GM19193 (cell line): ENCODE measurements around the gene PPP1R9A.

Experiments
- POLR2A ChIP-seq: IDR thresholded peaks from 4 replicates; pipeline ENCODE4 v1.6.1; 2011; ENCODE audit not compliant: insufficient read depth, insufficient read length; ENCODE audit errors: extremely low read depth

Gene PPP1R9A

DNA sequence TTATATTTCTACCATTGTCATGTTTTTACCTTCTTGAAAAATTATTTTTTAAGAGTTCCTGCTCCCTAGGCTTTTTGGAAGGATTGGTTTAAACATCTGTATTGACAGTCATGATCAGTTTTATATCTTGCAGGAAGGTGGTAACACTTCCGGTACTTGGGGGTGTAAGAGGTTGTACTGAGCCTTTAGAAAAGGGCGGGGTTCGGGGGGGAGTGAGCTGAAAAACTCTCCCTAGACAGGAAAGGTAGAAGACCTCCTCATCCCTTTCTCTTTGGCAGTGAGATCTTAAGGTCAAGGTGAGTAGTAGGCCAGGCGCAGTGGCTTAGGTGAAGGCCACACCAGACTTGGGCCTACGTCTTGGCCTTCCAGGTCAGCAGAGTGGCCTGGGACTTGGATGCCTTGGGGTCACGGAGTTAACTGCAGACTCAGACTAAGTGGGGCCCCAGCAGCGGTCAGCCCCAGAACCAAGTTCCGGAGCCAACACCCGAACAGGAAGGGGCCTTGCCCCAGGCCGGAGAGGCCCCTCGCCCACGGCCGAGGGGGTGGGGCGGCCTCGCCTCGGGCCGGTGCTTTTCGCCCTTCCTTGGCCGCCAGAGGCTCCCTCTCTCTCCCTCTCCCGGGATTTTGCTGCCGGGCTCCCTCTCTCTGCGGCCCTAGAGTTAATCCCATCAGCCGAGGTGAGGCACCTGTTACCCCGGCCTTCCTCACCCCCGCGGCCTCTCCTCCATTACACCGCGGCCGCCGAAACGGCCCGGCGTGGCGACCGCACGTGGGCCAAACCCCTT lies at the start of gene PPP1R9A:
Gene PPP1R9A, plus strand, starts transcription at position 569 of the 785 bp plus-strand sequence. CDS start 2,520 bp downstream, outside the sequence.
- no peak for TF ChIP-seq POLR2A

GRCh38 chr7:94871132-94871531 lies 36.3 kb upstream of the PPP1R9A start:
- TF ChIP-seq POLR2A = no peak

GRCh38 chr7:94873239-94873638 lies 34.2 kb upstream of the PPP1R9A start:
- no peak for TF ChIP-seq POLR2A

DNA sequence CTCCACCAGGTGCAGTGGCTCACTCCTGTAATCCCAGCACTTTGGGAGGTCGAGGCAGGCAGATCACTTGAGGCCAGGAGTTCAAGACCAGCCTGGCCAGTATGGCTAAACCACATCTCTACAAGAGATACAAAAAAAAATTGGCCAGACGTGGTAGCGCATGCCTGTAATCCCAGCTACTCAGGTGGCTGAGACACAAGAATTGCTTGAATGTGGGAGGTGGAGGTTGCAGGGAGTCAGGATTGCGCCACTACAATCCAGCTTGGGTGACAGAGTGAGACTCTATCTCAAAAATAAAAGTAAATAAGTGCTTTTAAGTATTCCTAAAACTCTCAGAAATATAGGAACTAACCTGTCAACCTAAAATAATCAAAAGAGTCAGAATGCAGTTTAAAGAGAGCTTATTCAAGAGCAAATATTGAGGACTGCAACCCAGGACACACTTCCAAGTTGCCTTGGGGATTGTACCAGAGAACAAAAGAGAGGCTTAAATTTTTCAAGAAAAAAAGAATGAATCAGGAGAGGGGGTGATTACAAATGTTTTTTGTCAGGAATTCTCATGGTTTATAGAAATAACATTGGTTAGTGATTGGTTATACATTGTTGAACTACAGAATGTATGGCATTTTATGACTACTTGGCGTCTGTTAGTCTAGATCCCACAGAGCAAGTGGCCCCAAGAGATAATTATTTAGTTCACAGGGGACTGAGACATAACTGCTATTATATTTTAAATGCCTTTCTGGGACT lies 33.2 kb upstream of the PPP1R9A start:
- TF ChIP-seq POLR2A = no peak

DNA sequence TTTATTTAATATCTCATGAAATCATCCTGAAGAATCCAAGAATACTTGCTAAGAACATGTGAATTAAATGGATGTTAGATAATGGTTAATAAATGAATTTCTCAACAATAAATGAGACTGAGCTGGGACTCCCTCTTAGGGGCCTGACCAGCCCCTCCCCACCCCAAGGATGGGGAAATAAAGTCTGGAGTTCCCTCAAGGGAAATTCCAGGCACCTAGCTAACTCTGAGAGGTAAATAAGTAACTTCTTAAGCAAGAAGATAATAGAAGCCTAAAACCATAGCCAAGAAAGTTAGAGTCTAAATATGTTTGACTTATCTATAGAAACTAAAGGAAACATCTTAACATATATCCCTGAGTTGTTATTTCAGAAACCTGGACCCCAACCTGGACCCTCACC lies 32.2 kb upstream of the PPP1R9A start:
- TF ChIP-seq POLR2A = no peak

DNA sequence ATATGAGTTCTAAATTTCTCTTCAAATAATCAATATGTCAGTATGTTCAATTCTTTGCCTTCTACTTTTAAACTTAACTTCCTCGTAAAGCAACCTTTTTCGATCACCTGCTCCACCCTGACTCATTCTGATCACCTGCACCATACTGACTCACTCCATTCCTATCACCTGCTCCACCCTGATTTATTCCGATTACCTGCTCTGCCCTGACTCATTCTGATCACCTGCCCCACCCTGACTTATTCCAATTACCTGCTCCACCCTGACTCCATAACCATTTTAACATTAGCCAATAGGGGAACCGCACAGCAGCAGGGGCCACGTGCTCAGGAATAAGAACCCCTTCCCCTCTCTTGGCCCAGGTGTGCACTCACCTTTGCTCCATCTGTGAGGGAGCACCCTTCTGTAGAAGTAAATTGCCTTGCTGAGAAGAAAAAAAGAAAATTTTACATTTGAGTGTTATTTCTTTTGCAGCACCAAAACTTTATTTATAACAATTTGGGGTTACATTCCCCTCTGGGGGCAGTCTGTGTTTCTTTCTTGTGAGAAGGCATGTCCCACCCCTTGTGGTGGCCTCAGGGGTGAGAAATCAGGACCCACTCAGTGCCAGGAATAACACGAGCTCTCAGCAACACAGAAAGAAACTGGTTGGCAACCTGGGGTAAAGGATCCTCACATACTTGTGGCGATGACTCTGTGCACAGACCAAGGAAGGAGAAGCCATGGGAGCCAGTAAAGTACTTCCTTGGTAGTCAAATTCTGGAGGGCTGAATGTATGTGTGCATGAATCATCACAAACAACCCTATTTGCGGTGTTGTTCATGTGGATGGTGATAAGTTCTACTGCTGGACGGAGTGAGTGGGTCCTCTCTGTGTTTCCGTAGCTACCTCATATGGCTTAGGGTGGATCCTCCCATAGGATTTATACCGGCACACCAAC lies 29.4 kb upstream of the PPP1R9A start:
- TF ChIP-seq POLR2A = no peak

DNA sequence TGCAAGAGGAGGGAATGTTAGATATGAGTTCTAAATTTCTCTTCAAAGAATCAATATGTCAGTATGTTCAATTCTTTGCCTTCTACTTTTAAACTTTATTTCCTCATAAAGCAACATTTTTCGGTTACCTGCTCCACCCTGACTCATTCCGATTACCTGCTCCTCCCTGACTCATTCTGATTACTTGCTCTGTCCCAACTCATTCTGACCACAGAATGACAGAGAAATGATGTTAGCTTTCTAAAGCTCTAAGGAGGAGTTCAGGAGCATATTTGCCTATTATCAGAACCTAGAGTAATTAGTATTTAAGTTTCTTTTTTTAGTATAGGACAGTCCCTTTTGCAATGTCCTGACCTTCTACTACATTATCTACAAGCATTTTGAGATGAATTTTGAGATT lies 24.5 kb upstream of the PPP1R9A start:
- TF ChIP-seq POLR2A = no peak

DNA sequence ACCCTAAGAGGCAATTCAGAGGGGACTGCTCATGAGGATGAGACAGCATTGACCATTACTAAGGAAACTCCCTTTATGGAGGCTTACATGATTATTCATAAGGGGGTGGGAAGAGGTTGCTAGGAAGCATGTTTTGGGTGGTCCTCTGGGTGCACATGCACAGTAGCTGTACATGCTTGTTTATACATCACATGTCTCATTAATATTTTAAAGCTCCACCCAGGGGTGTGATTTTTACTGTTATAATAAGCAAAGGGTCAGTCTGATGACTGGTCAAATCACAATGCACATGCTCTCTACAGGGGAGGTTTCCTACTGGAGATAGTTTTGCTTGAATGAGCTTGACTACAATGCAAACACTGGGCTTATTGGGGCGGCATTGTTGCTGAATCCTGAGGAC lies 23.8 kb upstream of the PPP1R9A start:
- no peak for TF ChIP-seq POLR2A

GRCh38 chr7:94888551-94888950 lies 18.8 kb upstream of the PPP1R9A start:
- no peak for TF ChIP-seq POLR2A

- TF ChIP-seq POLR2A = no peak
Measured at GRCh38 chr7:94888995-94889523, 18.3 kb upstream of the PPP1R9A start.

DNA sequence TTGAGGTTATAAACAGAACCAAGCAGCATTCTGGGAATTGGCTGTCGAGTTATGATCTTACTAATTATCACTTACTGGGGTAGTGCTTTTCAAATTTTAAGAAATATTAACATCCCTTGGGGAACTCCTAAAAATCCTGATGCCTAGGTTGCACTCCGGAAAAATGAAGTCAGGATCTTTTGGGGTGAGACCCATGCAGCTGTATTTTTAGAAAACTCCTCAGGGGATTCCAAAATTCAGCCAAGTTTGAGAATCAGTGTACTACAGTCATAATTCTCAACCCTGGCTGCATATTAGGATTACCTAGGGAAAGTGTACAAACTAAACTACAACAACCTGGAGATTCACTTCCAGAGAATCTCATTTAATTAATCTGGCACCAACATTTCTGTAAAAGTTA lies 17.2 kb upstream of the PPP1R9A start:
- TF ChIP-seq POLR2A = no peak

DNA sequence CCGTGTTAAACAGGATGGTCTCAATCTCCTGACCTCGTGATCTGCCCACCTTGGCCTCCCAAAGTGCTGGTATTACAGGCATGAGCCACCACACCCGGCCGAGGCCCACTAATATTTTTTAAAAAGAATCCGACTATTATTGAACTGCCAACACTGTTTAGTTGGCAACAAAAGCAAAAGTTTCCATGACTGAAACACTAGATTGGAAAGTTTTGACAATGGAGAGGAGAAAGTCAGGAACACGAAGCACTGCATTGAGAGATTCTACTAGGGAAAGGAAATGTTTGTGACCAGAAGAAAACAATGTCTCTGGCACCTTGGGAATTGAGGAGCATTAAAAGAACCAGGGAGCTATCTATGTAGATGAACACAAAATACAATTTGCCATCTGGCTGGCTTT lies 13.7 kb upstream of the PPP1R9A start:
- TF ChIP-seq POLR2A = no peak

DNA sequence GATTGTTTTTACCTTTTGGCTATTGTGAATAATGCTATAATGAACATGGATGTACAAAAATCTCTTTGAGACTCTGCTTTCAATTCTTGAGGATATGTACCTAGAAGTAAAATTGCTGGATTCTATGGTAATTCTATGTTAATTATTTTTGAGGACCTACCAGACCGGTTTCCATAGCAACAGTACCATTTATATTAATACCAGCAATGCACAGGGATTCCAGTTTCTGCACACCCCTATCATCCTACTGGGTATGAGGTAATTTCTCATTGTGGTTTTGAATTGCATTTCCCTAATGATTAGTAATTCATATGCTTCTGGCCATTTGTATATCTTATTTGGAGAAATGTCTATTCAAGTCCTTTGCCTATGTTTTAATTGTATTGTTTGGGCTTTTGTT lies 9.9 kb upstream of the PPP1R9A start:
- TF ChIP-seq POLR2A = no peak

DNA sequence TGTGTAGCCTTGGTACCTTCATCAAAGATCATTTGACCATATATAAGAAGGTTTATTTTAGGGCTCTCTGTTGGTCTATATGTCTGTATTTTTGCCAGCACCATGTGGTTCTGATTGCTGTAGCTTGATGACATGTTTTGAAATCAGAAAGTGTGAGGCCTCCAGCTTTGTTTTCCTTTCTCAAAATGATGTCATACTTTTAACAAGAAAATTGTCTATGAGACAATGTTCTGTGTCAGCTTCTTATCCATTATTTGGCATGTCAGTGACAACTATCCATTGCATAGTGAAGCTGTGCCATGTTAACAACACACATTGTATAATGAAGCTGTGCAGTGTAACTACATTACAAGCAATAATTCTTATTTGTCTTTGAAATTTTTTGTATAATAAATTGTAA lies 9.1 kb upstream of the PPP1R9A start:
- TF ChIP-seq POLR2A = no peak

DNA sequence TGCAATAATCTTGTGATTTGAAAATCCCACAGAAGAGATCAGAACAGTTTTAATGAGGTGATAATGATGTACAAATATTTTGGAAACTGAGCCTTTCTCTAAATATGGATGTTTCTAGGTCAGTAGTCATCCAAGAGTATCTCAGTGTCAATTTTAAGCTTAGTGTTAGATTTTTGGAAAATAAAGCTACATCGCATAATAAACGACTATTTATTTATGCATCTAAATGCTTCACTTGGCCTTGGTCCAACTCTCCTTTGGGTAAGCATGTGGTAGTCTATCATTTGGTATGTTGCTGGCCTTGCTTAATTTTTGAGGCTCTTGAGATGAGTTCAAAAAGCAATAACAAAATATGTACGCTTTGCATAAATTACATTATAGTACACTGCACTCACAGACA lies 5.4 kb upstream of the PPP1R9A start:
- no peak for TF ChIP-seq POLR2A
